ENCODE data around the gene CNPPD1. TPM values are rescaled to one million over a fixed set of nuclear protein-coding genes. Genes with fewer than 3 reads are reported as not detected.

Gene CNPPD1
- total RNA-seq, 2 experiments from 2014 or later, result 42.3 to 43.4 TPM

- intact Hi-C loops (cut with DNase I, micrococcal nuclease), result no loop called here
- H3K36me3 ChIP-seq (ENCODE audit: insufficient read depth, low read length), result peaks cover 8% of the 10 kb centered on the region
- ATAC-seq (ENCODE audit: poor library complexity), result no peak
Observed at GRCh38 chr2:219128396-219128795, 48.3 kb downstream of the CNPPD1 start.

GRCh38 chr2:219127037-219127635, 49.6 kb downstream of the CNPPD1 start:
- Mint-ChIP-seq H3K9me3 (no peaks in the 10 kb centered on the region), H3K27ac (no peak overlapping the region), H3K4me3 (no peak overlapping the region), H3K27me3 (no peaks in the 10 kb centered on the region), H3K4me1 (ENCODE audit: low read depth) (peaks cover 30% of the 10 kb centered on the region), H3K36me3 (ENCODE audit: low read depth) (peaks cover 11% of the 10 kb centered on the region)
- H3K27ac ChIP-seq (ENCODE audit: low read depth in 1 of 2, low read length in 2 of 2), result no peak overlapping the region
- H3K9me3 ChIP-seq (ENCODE audit: control insufficient read depth in 1 of 2, insufficient read depth in 1 of 2, low read length in 2 of 2), result no peaks in the 10 kb centered on the region
- no peak for DNase-seq
- intact Hi-C loops (cut with DNase I, micrococcal nuclease), result no loop called here
- ChIA-PET CTCF (no interaction called here), POLR2A (no interaction called here)
- peaks cover 7% of the 10 kb centered on the region for H3K4me1 ChIP-seq (ENCODE audit: insufficient read depth, low read length)
- H3K4me3 ChIP-seq (ENCODE audit: low read length), result no peak overlapping the region
- H3K27me3 ChIP-seq (ENCODE audit: control insufficient read depth in 1 of 2, insufficient read depth in 2 of 2, low read length in 2 of 2), result no peaks in the 10 kb centered on the region
- ATAC-seq (ENCODE audit: poor library complexity), result no peak
- H3K36me3 ChIP-seq (ENCODE audit: insufficient read depth, low read length), result peaks cover 8% of the 10 kb centered on the region
- no peak for TF ChIP-seq CTCF (IDR thresholded peaks at IDR 0.05)

More at GRCh38 chr2:219128396-219128795, 48.3 kb downstream of the CNPPD1 start:
- Mint-ChIP-seq H3K36me3 (ENCODE audit: low read depth) (peaks cover 23% of the 10 kb centered on the region), H3K4me1 (ENCODE audit: low read depth) (peaks cover 24% of the 10 kb centered on the region), H3K4me3 (no peak overlapping the region), H3K9me3 (no peaks in the 10 kb centered on the region), H3K27ac (no peak overlapping the region), H3K27me3 (no peaks in the 10 kb centered on the region)
- DNase-seq, result no peak
- Histone ChIP-seq H3K9me3 (ENCODE audit: control insufficient read depth in 1 of 2, insufficient read depth in 1 of 2, low read length in 2 of 2) (no peaks in the 10 kb centered on the region), H3K4me1 (ENCODE audit: insufficient read depth, low read length) (peaks cover 7% of the 10 kb centered on the region), H3K27ac (ENCODE audit: low read depth in 1 of 2, low read length in 2 of 2) (no peak overlapping the region), H3K4me3 (ENCODE audit: low read length) (no peak overlapping the region), H3K27me3 (ENCODE audit: control insufficient read depth in 1 of 2, insufficient read depth in 2 of 2, low read length in 2 of 2) (no peaks in the 10 kb centered on the region)
- no peak for TF ChIP-seq CTCF (IDR thresholded peaks at IDR 0.05)
- CTCF ChIA-PET, result interaction anchor here (0.8 kb wide), 1 partner anchor 27 kb away, joined by 3 read pairs; no protein-coding TSS in a partner anchor
- POLR2A ChIA-PET, result interaction anchor here (1.2 kb wide), 1 partner anchor 49 kb away, joined by 3 read pairs; no protein-coding TSS in a partner anchor

- H3K4me1 ChIP-seq (ENCODE audit: insufficient read depth, low read length), result peaks cover 7% of the 10 kb centered on the region
- ChIA-PET CTCF (no interaction called here), POLR2A (no interaction called here)
- H3K36me3 Mint-ChIP-seq (ENCODE audit: low read depth), result peaks cover 7% of the 10 kb centered on the region
- H3K27ac ChIP-seq (ENCODE audit: low read depth in 1 of 2, low read length in 2 of 2), result no peak overlapping the region
- H3K4me1 Mint-ChIP-seq (ENCODE audit: low read depth), result peaks cover 30% of the 10 kb centered on the region
- no peak for ATAC-seq (ENCODE audit: poor library complexity)
- no peaks in the 10 kb centered on the region for H3K9me3 ChIP-seq (ENCODE audit: control insufficient read depth in 1 of 2, insufficient read depth in 1 of 2, low read length in 2 of 2)
- intact Hi-C loops (cut with DNase I, micrococcal nuclease), result no loop called here
- no peak overlapping the region for H3K27ac Mint-ChIP-seq
- H3K36me3 ChIP-seq (ENCODE audit: insufficient read depth, low read length), result peaks cover 8% of the 10 kb centered on the region
- H3K9me3 Mint-ChIP-seq, result no peaks in the 10 kb centered on the region
- no peaks in the 10 kb centered on the region for H3K27me3 Mint-ChIP-seq
- no peaks in the 10 kb centered on the region for H3K27me3 ChIP-seq (ENCODE audit: control insufficient read depth in 1 of 2, insufficient read depth in 2 of 2, low read length in 2 of 2)
- no peak for DNase-seq
- no peak for TF ChIP-seq CTCF (IDR thresholded peaks at IDR 0.05)
- H3K4me3 Mint-ChIP-seq, result no peak overlapping the region
- H3K4me3 ChIP-seq (ENCODE audit: low read length), result no peak overlapping the region
Observed at GRCh38 chr2:219126555-219126954, 50.2 kb downstream of the CNPPD1 start.
